ENCODE data around the gene RSAD1.
A peak's percentile ranks its signal among the peaks of the same experiment; 100 is the strongest.

The RSAD1 gene

GRCh38 chr17:50522766-50523165 is 44.1 kb downstream of the RSAD1 start:
- DNase-seq, result no peak

GRCh38 chr17:50523208-50523607 is 44.5 kb downstream of the RSAD1 start:
- no peak for DNase-seq

- DNase-seq, result no peak
Observed at GRCh38 chr17:50524838-50525237, 46.2 kb downstream of the RSAD1 start.

GRCh38 chr17:50527155-50527762 is 48.6 kb downstream of the RSAD1 start:
- DNase-seq, result no peak

- DNase-seq, result no peak
Observed at GRCh38 chr17:50527949-50528474, 49.4 kb downstream of the RSAD1 start.

- no peak for DNase-seq
Observed at GRCh38 chr17:50529849-50530248, 51.2 kb downstream of the RSAD1 start.

GRCh38 chr17:50531428-50532025 is 52.9 kb downstream of the RSAD1 start:
- no peak for DNase-seq

- no peak for DNase-seq
Observed at GRCh38 chr17:50532452-50533024, 53.9 kb downstream of the RSAD1 start, which contains the start of gene EPN3. Gene EPN3, plus strand, starts transcription at chr17:50532735. Its CDS starts 3,822 bp downstream, at chr17:50536557.

GRCh38 chr17:50533185-50533584 is 54.5 kb downstream of the RSAD1 start:
- DNase-seq, result no peak

GRCh38 chr17:50533720-50534148 is 55.1 kb downstream of the RSAD1 start:
- peak; percentile 54 for DNase-seq

- DNase-seq, result peak; percentile 39
Observed at GRCh38 chr17:50534222-50534978, 55.7 kb downstream of the RSAD1 start.

- DNase-seq, result no peak
Observed at GRCh38 chr17:50534979-50535326, 56.3 kb downstream of the RSAD1 start.

- DNase-seq, result no peak
Observed at GRCh38 chr17:50535407-50535806, 56.7 kb downstream of the RSAD1 start.

All from fibroblast of skin of right biceps (primary cell).